A549 (cell line): ENCODE data around the gene EPB41L2. TPM values are rescaled to one million over a fixed set of nuclear protein-coding genes. Genes with fewer than 3 reads are reported as not detected.
"Not testable (repeated sequence)": the region's sequence is repeated elsewhere in the genome, so short reads cannot be mapped to it uniquely, and the experiment has no call there.

Experiments used
- ATAC-seq, 2 experiments: fragments of 200-7000 bp in 1 of 2; fragments of >200 bp in 1 of 2; cut with Nextera tagmentation in 1 of 2; cut with Tn5 transposase in 1 of 2; 3 replicates each; pipeline versions ENCODE4 v1.8.0 to v1.9.1; 2018 to 2020; ENCODE audit warnings: mild to moderate bottlenecking in 1 of 2, moderate library complexity in 1 of 2
- CTCF ChIA-PET: fragments of 300-600 bp; sonication (Branson Sonifier 250); formaldehyde crosslinking; extraction: SDS; loops from one replicate; lab custom pipeline; 2021; ENCODE audit warnings: antibody characterized with exemption, inconsistent platforms; lab: Yijun Ruan, JAX
- POLR2A ChIA-PET: fragments of 350-600 bp; formaldehyde crosslinking; extraction: SDS; loops from one replicate; lab custom pipeline; 2021; ENCODE audit warnings: antibody characterized with exemption, inconsistent platforms; lab: Yijun Ruan, JAX
- DNase-seq, 2 experiments: peaks; one replicate each; pipeline versions ENCODE4 v3.0.0 to v3.0.0-alpha.2; 2011 to 2016; ENCODE audit warnings: low read depth in 1 of 2, low spot score in 1 of 2
- FAIRE-seq: peaks from 2 replicates; lab custom pipeline; 2011; peaks lifted over from hg19 to GRCh38; lab: Jason Lieb, UNC
- H3K27ac ChIP-seq, 2 experiments: fragments of >200 bp; sonication (Bioruptor Twin); formaldehyde crosslinking; 3 replicates each; pipeline ENCODE4 v1.5.1; 2016 to 2017
- H3K4me1 ChIP-seq: fragments of >200 bp; sonication (Bioruptor Twin); formaldehyde crosslinking; 3 replicates; pipeline ENCODE4 v1.6.1; 2016
- H3K4me2 ChIP-seq: fragments of >200 bp; sonication (Bioruptor Twin); formaldehyde crosslinking; 3 replicates; pipeline ENCODE4 v1.6.1; 2016
- H3K4me3 ChIP-seq: fragments of >200 bp; sonication (Bioruptor Twin); formaldehyde crosslinking; 3 replicates; pipeline ENCODE4 v1.5.1; 2016
- H3K9me3 ChIP-seq: fragments of >200 bp; sonication (Bioruptor Twin); formaldehyde crosslinking; 3 replicates; pipeline ENCODE4 v1.6.1; 2016
- ATOH8 ChIP-seq: fragments of 250-450 bp; sonication (Bioruptor Pico); IDR thresholded peaks from 2 replicates; pipeline ENCODE4 v1.5.0; 2020; ENCODE audit warnings: low read depth, mild to moderate bottlenecking, moderate library complexity
- BHLHE40 ChIP-seq: IDR thresholded peaks from 2 replicates; pipeline ENCODE4 v1.6.1; 2012; ENCODE audit warnings: low read depth, low read length, inconsistent platforms
- CBX8 ChIP-seq: fragments of 200-600 bp; sonication (generic); IDR thresholded peaks from 2 replicates; pipeline ENCODE4 v1.6.1; 2016
- CEBPB ChIP-seq, 2 experiments: fragments of >200 bp in 1 of 2; sonication (Bioruptor Twin) in 1 of 2; formaldehyde crosslinking in 1 of 2; IDR thresholded peaks; 2 replicates each; pipeline ENCODE4 v1.6.1; 2012 to 2016
- CHD2 ChIP-seq: fragments of 150-350 bp; IDR thresholded peaks from 2 replicates; pipeline ENCODE4 v1.6.1; 2014; ENCODE audit warnings: low read length; ENCODE audit not compliant: partially characterized antibody
- CHD4 ChIP-seq: fragments of 200-600 bp; sonication (generic); IDR thresholded peaks from 2 replicates; pipeline ENCODE4 v1.6.1; 2016; ENCODE audit warnings: antibody characterized with exemption, mild to moderate bottlenecking, borderline replicate concordance
- EHMT2 ChIP-seq: fragments of 200-600 bp; sonication (generic); IDR thresholded peaks from 2 replicates; pipeline ENCODE4 v1.6.1; 2016; ENCODE audit warnings: antibody characterized with exemption, low read depth, mild to moderate bottlenecking, moderate library complexity
- ELK1 ChIP-seq: fragments of 150-350 bp; IDR thresholded peaks from 2 replicates; pipeline ENCODE4 v1.6.1; 2014; ENCODE audit warnings: low read depth, mild to moderate bottlenecking, low read length
- EP300 ChIP-seq, 2 experiments: fragments of >200 bp; sonication (Bioruptor Twin); formaldehyde crosslinking; IDR thresholded peaks; 2 replicates in 1 of 2; 3 replicates in 1 of 2; pipeline ENCODE4 v1.6.1; 2016 to 2017
- ESRRA ChIP-seq: fragments of 150-350 bp; IDR thresholded peaks from 2 replicates; pipeline ENCODE4 v1.6.1; 2014; ENCODE audit warnings: mild to moderate bottlenecking, low read length, borderline replicate concordance
- FOSB ChIP-seq: fragments of 250-450 bp; sonication (Bioruptor Pico); IDR thresholded peaks from 2 replicates; pipeline ENCODE4 v1.5.0; 2020; ENCODE audit warnings: mild to moderate bottlenecking, moderate library complexity
- FOXS1 ChIP-seq: fragments of 250-450 bp; sonication (Bioruptor Pico); IDR thresholded peaks from 2 replicates; pipeline ENCODE4 v1.5.0; 2020; ENCODE audit warnings: mild to moderate bottlenecking, moderate library complexity
- HDAC2 ChIP-seq: fragments of 200-600 bp; sonication (generic); IDR thresholded peaks from 2 replicates; pipeline ENCODE4 v1.6.1; 2016
- HEYL ChIP-seq: fragments of 250-450 bp; sonication (Bioruptor Pico); IDR thresholded peaks from 2 replicates; pipeline ENCODE4 v1.8.0; 2021; ENCODE audit warnings: mild to moderate bottlenecking, moderate library complexity
- HOXA7 ChIP-seq: fragments of 250-450 bp; sonication (Bioruptor Pico); IDR thresholded peaks from 2 replicates; pipeline ENCODE4 v1.5.0; 2020; ENCODE audit warnings: mild to moderate bottlenecking, moderate library complexity
- KDM5A ChIP-seq: fragments of 200-600 bp; sonication (generic); IDR thresholded peaks from 2 replicates; pipeline ENCODE4 v1.6.1; 2016; ENCODE audit warnings: antibody characterized with exemption, mild to moderate bottlenecking
- NPAS2 ChIP-seq: fragments of 250-450 bp; sonication (Bioruptor Pico); IDR thresholded peaks from 2 replicates; pipeline ENCODE4 v1.8.0; 2022; ENCODE audit warnings: mild to moderate bottlenecking, moderate library complexity, borderline replicate concordance
- NR3C1 ChIP-seq: fragments of >200 bp; sonication (Bioruptor Twin); formaldehyde crosslinking; IDR thresholded peaks from 3 replicates; pipeline ENCODE4 v1.6.1; 2017
- PHF8 ChIP-seq: fragments of 200-600 bp; sonication (generic); IDR thresholded peaks from 2 replicates; pipeline ENCODE4 v1.6.1; 2016; ENCODE audit warnings: low read depth, mild to moderate bottlenecking, antibody characterized with exemption, moderate library complexity, borderline replicate concordance
- POLR2A ChIP-seq: IDR thresholded peaks from 2 replicates; pipeline ENCODE4 v1.6.1; 2012; ENCODE audit warnings: mild to moderate bottlenecking, low read length
- RARB ChIP-seq: fragments of 250-450 bp; sonication (Bioruptor Pico); IDR thresholded peaks from 2 replicates; pipeline ENCODE4 v1.8.0; 2021; ENCODE audit warnings: mild to moderate bottlenecking, moderate library complexity
- TFCP2L1 ChIP-seq: fragments of 250-450 bp; sonication (Bioruptor Pico); IDR thresholded peaks from 2 replicates; pipeline ENCODE4 v1.5.0; 2021; ENCODE audit warnings: mild to moderate bottlenecking
- ZFP36 ChIP-seq: fragments of 450-650 bp; IDR thresholded peaks from 2 replicates; pipeline ENCODE4 v1.6.1; 2014; ENCODE audit warnings: borderline replicate concordance; ENCODE audit not compliant: partially characterized antibody
- ZNF302 ChIP-seq: fragments of 250-450 bp; sonication (Bioruptor Pico); IDR thresholded peaks from 2 replicates; pipeline ENCODE4 v1.9.0; 2021; ENCODE audit warnings: inconsistent platforms, mild to moderate bottlenecking, moderate library complexity
- ZSCAN20 ChIP-seq: fragments of 250-450 bp; sonication (Bioruptor Pico); IDR thresholded peaks from 2 replicates; pipeline ENCODE4 v1.8.0; 2022; ENCODE audit warnings: mild to moderate bottlenecking, moderate library complexity
- WGBS: methylation state at CpG from one replicate; pipeline ENCODE4 v1.1.6; 2017; ENCODE audit errors: missing lambda C conversion rate; 5-methylcytosine and 5-hydroxymethylcytosine counted together
- polyA plus RNA-seq, 4 experiments: library from polyadenylated mRNA; depleted of rRNA in 3 of 4; stranded (reverse); fragments of >200 nt; fragmentation: RNase III in 1 of 4; extraction: RNeasy Plus Mini Kit Qiagen cat#74134 plus additional on column Dnase treatment in 1 of 4; gene quantifications; 2 replicates in 3 of 4; 3 replicates in 1 of 4; pipeline ENCODE4 v1.2.3, GENCODE V29; 2011 to 2017

EPB41L2 gene
- polyA plus RNA-seq, 2 of the 4 experiments (the other 2 are of a cell fraction) = 42.9 to 50.3 TPM

GRCh38 chr6:130920969-130921368, 142.1 kb downstream of the EPB41L2 start:
- H3K4me1 ChIP-seq = peaks cover 7% of the 10 kb centered on the region; the same call in 2 of the 3 replicates
- no peak for FAIRE-seq
- TF ChIP-seq CHD4 (no peak), ZFP36 (no peak), ELK1 (no peak), HDAC2 (no peak), ZNF302 (CRISPR knock-in tag) (no peak), FOSB (CRISPR knock-in tag) (no peak), HEYL (CRISPR knock-in tag) (no peak), HOXA7 (CRISPR knock-in tag) (no peak), ESRRA (no peak), RARB (CRISPR knock-in tag) (no peak), TFCP2L1 (CRISPR knock-in tag) (no peak), POLR2A (no peak), CEBPB (IDR thresholded peaks at IDR 0.05) (no peak), BHLHE40 (no peak), PHF8 (no peak), ZSCAN20 (CRISPR knock-in tag) (no peak), FOXS1 (CRISPR knock-in tag) (no peak)
- TF ChIP-seq, all 56 proteins: peak for 0
- ATAC-seq (no peak), DNase-seq (no peak)
- CTCF ChIA-PET = interaction anchor here (1.4 kb wide), 1 partner anchor 9 kb away, joined by 3 read pairs; no protein-coding TSS in a partner anchor
- H3K27ac ChIP-seq = no peak overlapping the region
- POLR2A ChIA-PET = no interaction called here
- no peaks in the 10 kb centered on the region for H3K9me3 ChIP-seq
- no peak overlapping the region for H3K4me3 ChIP-seq
- H3K4me2 ChIP-seq = no peak overlapping the region
- 92% methylated on average over 4 of the region's 4 CpGs for WGBS

GRCh38 chr6:130918171-130918570, 144.9 kb downstream of the EPB41L2 start:
- CTCF ChIA-PET = no interaction called here
- Histone ChIP-seq H3K4me2 (no peak overlapping the region), H3K9me3 (no peaks in the 10 kb centered on the region), H3K27ac (no peak overlapping the region), H3K4me1 (peaks cover 7% of the 10 kb centered on the region; the same call in 2 of the 3 replicates), H3K4me3 (no peak overlapping the region)
- POLR2A ChIA-PET = no interaction called here
- DNase-seq (no peak), ATAC-seq (no peak), FAIRE-seq (no peak)
- TF ChIP-seq KDM5A (no peak), NR3C1 (no peak), ATOH8 (CRISPR knock-in tag) (no peak), EP300 (IDR thresholded peaks at IDR 0.05) (no peak), CBX8 (no peak), CHD2 (no peak), NPAS2 (CRISPR knock-in tag) (no peak), EHMT2 (no peak)
- 96% methylated on average over 4 of the region's 4 CpGs for WGBS

- H3K4me3 ChIP-seq, DNase-seq, CTCF ChIA-PET, ATAC-seq, H3K27ac ChIP-seq, H3K4me1 ChIP-seq, POLR2A ChIA-PET, H3K4me2 ChIP-seq, FAIRE-seq, H3K9me3 ChIP-seq: not testable (repeated sequence)
- 90% methylated on average over 2 of the region's 2 CpGs for WGBS
Observed at GRCh38 chr6:130915606-130916005, 147.4 kb downstream of the EPB41L2 start.
